C4-2B (cell line): ENCODE measurements around the gene HOXD11.

Source experiments
- ZFX ChIP-seq: fragments of 450-650 bp; IDR thresholded peaks from 2 replicates; pipeline ENCODE4 v1.6.1; 2017
- TF ChIP-seq, protein P1 (sequence below): fragments of 450-650 bp; conservative IDR thresholded peaks from 2 replicates; pipeline ENCODE4 v1.5.1; 2017; ENCODE audit warnings: mild to moderate bottlenecking

DNA sequence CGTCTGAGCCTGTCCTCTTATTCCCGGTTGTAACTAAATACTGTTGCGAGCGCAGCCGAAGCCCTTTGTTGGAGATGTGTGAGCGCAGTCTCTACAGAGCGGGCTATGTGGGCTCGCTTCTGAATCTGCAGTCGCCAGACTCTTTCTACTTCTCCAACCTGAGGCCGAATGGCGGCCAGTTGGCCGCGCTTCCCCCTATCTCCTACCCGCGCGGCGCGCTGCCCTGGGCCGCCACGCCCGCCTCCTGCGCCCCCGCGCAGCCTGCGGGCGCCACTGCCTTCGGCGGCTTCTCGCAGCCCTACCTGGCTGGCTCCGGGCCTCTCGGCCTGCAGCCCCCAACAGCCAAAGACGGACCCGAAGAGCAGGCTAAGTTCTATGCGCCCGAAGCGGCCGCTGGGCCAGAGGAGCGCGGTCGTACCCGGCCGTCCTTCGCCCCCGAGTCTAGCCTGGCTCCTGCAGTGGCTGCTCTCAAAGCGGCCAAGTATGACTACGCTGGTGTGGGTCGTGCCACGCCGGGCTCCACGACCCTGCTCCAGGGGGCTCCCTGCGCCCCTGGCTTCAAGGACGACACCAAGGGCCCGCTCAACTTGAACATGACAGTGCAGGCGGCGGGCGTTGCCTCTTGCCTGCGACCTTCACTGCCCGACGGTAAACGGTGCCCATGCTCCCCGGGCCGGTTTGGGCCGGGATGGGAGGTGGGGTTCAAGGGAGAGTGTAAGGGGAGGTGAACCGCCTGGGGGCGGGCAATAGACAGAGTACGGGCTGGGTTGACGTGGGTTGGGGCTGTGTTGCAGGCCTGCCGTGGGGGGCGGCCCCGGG is 7.1 kb upstream of the HOXD11 start, which contains the start of gene HOXD12:
- TF ChIP-seq, protein P1, sequence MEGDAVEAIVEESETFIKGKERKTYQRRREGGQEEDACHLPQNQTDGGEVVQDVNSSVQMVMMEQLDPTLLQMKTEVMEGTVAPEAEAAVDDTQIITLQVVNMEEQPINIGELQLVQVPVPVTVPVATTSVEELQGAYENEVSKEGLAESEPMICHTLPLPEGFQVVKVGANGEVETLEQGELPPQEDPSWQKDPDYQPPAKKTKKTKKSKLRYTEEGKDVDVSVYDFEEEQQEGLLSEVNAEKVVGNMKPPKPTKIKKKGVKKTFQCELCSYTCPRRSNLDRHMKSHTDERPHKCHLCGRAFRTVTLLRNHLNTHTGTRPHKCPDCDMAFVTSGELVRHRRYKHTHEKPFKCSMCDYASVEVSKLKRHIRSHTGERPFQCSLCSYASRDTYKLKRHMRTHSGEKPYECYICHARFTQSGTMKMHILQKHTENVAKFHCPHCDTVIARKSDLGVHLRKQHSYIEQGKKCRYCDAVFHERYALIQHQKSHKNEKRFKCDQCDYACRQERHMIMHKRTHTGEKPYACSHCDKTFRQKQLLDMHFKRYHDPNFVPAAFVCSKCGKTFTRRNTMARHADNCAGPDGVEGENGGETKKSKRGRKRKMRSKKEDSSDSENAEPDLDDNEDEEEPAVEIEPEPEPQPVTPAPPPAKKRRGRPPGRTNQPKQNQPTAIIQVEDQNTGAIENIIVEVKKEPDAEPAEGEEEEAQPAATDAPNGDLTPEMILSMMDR, result no peak
- TF ChIP-seq ZFX, result no peak
